ENCODE results near the gene PANK1. TPM values are rescaled to one million over a fixed set of nuclear protein-coding genes. Genes with fewer than 3 reads are reported as not detected.

The PANK1 gene
- total and polyA plus RNA-seq, 2 donors (not counting 3 experiments of a cell fraction or from before 2014, with no cell fraction given): 2.0 to 6.3 TPM

GRCh38 chr10:89556600-89556999 is 88.4 kb downstream of the PANK1 start:
- POLR2A ChIA-PET: no interaction called here
- intact Hi-C loops (cut with micrococcal nuclease): no loop called here

More at GRCh38 chr10:89556600-89556999, 88.4 kb downstream of the PANK1 start:
- Histone ChIP-seq H3K79me2 (ENCODE audit: control insufficient read depth, insufficient read depth, low read length) (no peaks in the 10 kb centered on the region), H3K9ac (replicated peaks; ENCODE audit: extremely low read depth, insufficient read depth, low read length) (no peak overlapping the region), H3K4me2 (ENCODE audit: insufficient read depth, low read length) (no peak overlapping the region), H3K27ac (ENCODE audit: insufficient read depth, low read depth, low read length) (no peak overlapping the region), H3K9me1 (replicated peaks; ENCODE audit: control insufficient read depth, extremely low read depth, insufficient read depth, low read length) (no peaks in the 10 kb centered on the region), H3K9me3 (replicated peaks; ENCODE audit: control insufficient read depth, insufficient read depth, low read length) (no peaks in the 10 kb centered on the region), H3K4me3 (replicated peaks in 1 of 3; ENCODE audit: insufficient read depth in 1 of 3, low read depth in 1 of 3, low read length in 3 of 3) (no peak overlapping the region), H2AFZ (ENCODE audit: low read depth, low read length) (no peak overlapping the region), H3K27me3 (ENCODE audit: control insufficient read depth in 2 of 2, insufficient read depth in 2 of 2, low read length in 2 of 2) (no peaks in the 10 kb centered on the region), H3K36me3 (ENCODE audit: control insufficient read depth in 2 of 2, extremely low read depth in 1 of 2, insufficient read depth in 2 of 2, low read length in 2 of 2) (no peaks in the 10 kb centered on the region), H3K4me1 (ENCODE audit: control insufficient read depth, extremely low read depth, insufficient read depth, low read length) (peaks cover 4% of the 10 kb centered on the region), H4K20me1 (replicated peaks; ENCODE audit: control insufficient read depth, extremely low read depth, insufficient read depth, low read length) (no peaks in the 10 kb centered on the region)
- CTCF ChIA-PET: interaction anchor here (1.0 kb wide), 1 partner anchor 138 kb away, joined by 5 read pairs; no protein-coding TSS in a partner anchor
- BruUV-seq (replicated peaks): no TSS peak
- no peak for DNase-seq (ENCODE audit: low read depth, low spot score)
- no peak for FAIRE-seq
- TF ChIP-seq FOS (IDR thresholded peaks at IDR 0.05; ENCODE audit: borderline replicate concordance, insufficient read depth, low read length): no peak
- TF ChIP-seq CTCF (IDR thresholded peaks at IDR 0.05; ENCODE audit: extremely low read depth in 1 of 2, insufficient read depth in 1 of 2, low read depth in 1 of 2, low read length in 2 of 2): no peak
- no peak for TF ChIP-seq MAX (IDR thresholded peaks at IDR 0.05; ENCODE audit: insufficient read depth, insufficient read length)
- TF ChIP-seq EZH2 (IDR thresholded peaks at IDR 0.05; ENCODE audit: borderline replicate concordance, low read depth, low read length, severe bottlenecking): no peak
- dilution Hi-C loops (cut with MboI; ENCODE audit: extremely low pct_ligation_motif_present, low sequenced_read_pairs): no loop called here

All from endothelial cell of umbilical vein (primary cell).